HG02798 (cell line): ENCODE measurements around the gene DTNB.
"Not testable (repeated sequence)": the region's sequence is repeated elsewhere in the genome, so short reads cannot be mapped to it uniquely, and the experiment has no call there.

Experiments used
- ATAC-seq: cut with Tn5 transposase; IDR thresholded peaks from one replicate; pipeline ENCODE4 v1.9.1; 2021; ENCODE audit warnings: mild to moderate bottlenecking; ENCODE audit not compliant: unreplicated experiment, poor library complexity

Gene DTNB

DNA sequence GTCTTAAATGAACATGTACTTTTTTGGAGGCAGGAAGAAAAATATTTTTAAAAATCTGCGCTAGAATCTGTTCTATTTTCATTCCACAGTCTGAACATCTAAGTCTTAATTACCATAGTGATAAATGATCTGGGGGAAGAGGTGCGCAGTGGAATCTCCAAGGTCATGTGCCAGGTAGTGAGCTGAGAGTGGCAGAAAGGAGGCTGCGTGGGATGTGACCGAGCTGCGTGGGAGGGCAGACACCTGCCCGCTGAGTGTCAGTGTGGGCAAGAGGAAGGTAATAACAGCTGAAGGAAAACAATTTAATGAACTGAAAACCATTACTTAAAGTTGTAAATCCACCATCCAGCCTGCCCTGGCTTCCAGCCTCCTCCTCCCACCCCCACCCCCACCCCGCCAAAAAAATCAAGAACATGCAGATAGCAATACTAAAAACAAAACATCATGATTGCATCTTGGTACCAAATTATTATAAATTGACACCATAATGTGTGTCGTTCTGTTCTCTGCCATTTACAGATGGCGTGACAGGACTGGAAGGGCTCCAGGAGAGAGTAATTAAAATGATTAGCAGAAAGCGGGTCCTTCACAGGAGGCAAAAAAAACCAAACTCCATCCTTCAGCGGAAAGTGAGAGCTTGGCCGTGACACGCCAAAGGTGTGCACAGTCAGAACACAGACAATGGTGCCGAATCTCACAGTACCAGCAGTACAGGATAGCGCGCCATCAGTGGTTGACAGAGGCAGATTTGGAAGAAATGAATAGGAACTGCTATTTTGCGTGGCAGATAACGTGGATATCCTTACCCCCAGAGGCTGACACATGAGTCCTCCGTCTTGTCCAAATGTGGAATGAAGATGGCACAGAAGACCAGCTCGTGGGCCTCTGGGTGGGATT is 11.4 kb upstream of the DTNB start:
- no peak for ATAC-seq

DNA sequence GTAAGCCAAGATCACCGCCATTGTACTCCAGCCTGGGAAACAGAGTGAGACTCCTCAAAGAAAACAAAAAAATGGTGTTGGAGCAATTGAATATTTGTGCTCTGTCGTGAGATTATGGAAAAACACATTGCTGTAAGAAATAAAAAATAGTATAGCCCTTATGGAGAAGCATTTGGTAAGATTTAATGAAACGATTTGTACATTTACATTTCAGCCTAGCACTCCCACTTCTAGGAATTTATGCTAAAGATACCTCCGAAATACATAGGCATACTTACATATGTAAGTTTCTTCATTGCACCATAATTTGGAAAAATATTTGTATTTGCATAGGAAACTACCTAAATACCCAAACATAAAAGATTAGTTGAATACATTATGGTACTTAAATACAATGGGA is 8.7 kb upstream of the DTNB start:
- ATAC-seq = no peak

DNA sequence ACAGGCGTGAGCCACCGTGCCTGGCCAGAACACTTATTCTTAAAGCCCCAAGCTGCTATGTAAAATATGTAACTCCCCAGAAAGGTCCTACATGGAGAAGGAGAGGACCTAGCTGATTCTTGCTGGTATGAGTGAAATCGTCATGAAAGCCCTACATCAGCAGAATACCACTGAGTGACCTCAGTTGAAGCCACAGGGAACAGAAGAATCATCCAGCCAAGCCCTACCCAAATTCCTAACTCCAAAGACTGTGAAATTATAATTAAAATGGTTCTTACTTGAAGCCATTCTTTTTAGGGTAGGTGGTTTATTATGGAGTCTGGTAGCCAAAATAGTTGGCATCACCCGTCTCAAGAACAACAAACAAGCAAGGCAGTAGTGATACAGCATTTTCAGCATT is 4.5 kb upstream of the DTNB start:
- no peak for ATAC-seq

DNA sequence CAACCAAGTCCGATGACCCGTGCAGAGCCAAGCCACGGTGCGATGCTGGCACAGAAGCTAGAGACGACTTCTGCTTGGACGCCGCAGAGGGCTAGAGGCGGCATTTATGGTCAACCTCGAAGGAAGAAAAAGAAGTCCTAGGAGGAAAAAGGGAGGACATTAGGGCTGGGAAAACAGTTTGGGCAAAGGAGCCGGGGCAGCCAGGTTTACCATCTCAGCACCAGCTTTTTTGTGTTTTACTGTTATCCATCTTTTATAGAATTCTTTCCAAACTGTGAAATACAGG is 643 bp upstream of the DTNB start:
- ATAC-seq = no peak

DNA sequence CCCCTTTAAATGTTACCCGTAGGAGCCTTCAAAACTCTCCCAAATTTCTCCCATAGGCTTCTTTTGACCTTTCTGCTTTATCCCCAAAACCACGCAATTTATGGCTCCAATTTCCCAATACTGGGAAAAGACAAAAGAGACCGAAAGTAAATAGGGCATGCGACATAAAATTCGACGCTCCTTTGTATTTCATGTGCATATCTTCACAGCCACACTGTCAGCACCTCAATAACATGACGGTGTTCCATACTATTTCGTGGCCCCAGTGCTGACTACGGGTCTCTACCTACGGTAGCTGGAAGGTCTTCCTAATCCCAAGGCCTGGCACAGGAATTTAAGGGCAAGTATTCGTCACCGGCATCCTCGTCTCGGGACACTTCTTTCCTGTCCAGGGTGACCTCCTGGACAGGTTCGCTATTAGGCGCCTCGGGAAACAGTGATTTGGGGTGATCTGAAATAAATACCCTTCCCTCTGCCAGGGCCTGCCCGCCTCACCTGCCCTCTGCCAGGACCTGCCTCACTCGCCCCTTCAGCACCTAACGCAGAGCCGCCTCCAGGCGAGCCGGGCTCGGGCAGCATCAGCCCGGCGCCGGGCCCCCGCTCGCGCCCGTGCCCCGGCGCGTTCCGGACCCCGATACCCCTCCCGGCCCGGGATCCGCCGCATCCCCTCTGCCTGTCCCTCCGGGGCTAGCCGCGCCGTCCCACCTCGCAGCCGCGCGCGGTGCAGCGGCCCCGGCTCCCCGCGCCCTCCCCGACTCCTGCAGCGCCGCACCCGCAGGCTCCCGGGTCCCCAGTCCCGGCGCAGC is 680 bp downstream of the DTNB start:
- ATAC-seq = peak; percentile 59

DNA sequence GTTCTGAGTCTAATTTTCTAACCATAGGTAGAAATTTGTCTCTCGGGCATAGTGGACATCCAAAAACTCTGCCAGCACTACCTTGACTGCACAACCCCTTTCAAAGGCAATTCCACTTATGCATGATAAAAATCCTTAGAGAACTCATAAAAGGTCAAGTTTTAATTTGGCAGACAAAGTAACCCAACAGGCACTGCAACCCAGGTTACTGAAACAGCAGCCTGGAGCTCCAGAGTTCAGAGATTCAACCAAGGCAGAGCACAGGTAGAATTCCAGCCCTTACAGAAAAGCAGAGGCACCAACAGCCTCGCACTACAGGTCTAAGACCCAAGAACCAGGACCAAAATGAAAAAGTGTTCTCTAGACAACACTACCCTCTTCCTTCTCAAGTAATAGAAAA is 1.8 kb downstream of the DTNB start:
- no peak for ATAC-seq

DNA sequence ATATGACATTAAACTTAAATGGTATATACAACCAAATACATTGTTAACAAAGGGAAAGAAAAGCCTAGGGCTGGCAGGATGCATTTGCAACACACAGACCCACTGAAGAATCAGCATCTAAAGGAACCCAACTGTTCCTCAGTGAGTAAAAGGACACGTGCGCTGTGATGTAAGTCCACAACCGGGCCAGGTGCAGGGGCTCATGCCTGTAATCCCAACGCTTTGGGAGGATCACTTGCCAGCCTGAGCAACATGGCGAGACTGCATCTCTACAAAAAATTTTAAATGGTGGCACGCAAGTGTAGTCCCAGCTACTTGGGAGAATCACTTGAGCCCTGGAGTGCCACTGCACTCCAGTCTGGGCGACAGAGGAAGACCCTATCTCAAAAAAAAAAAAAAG is 3.9 kb downstream of the DTNB start:
- ATAC-seq = no peak

DNA sequence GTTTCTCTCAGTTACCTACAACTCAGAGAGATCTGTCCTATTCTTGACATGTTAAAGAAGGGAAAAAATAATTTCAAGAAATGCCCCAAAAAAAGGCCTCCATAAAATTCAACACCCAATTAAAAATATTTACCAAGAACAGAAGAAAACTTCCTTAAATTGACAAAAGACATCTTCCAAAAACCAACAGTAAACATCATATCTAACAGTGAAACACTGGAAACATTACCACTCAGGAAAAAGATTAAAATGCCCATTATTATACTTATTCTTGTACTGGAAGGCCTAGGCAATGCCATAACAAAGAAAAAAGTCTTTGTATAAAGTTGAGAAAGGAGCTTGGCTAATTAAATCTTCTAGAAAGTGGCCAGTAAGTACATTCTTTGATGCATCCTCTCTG is 7.2 kb downstream of the DTNB start:
- ATAC-seq = no peak

DNA sequence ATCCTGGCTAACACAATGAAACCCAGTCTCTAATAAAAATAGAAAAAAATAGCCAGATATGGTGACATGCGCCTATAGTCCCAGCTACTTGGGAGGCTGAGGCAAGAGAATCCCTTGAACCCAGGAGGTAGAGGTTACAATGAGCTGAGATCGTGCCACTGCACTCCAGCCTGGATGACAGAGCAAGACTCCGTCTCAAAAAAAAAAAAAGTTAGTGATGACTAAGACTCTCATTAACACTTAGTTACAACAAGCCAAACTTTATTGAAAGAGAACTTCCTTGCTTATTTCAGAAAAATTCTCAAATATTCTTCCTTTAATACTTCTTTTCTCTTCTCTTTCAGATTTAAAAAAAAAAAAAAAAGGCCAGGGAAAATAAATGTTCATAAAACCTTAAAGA is 7.9 kb downstream of the DTNB start:
- not testable (repeated sequence) for ATAC-seq

DNA sequence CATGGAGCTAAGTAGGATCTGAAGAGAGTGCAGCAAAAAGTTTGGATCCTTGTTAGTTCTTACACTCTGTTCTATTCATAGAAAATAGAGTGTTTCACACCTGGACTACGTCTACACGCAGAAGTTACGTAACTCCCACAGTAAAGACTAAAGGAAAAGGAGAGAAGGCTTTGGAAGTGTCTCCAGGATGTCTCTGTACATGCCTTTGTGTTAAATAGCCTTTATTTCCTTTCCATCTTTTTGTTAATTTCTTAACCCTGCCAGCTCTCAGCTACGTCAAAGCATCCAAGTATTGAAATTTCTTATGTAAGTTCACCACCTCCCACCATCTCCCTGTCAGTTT is 8.4 kb downstream of the DTNB start:
- ATAC-seq = no peak

DNA sequence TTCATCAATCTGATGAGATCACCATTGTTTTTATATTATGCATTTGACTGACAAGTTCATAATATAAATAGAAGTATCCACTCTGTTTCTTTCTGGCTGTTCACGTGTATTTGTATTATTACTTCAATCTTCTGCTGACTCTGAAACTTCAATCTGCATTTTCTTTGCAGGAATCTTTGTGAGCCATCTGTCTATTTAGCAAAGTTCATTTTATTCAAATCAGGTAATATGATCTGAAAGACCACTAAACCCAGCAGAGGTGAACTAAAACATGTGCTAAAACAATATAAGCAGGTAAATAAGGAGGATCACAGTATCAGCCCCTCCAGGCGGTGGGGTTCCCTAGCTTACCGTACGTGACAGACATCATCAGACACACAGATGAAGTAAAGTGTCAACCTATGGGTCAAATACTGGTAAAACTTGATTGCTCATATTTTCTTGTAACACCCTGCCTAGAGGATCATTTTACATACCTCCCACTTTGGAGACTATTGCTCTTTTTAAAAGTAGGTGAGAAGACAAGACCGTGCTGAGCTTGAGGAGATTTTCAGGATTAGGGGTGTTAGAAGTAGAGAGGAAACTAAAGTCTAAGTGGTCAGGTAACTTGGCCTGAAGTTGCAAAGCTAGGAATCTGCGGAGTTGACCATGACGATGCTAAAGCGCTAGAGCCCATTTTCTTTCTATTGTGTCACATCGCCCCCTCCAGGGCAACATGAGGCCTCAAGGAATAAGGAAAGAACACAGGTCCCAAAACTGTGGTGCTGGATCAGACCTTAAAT is 9.0 kb downstream of the DTNB start:
- ATAC-seq = no peak

DNA sequence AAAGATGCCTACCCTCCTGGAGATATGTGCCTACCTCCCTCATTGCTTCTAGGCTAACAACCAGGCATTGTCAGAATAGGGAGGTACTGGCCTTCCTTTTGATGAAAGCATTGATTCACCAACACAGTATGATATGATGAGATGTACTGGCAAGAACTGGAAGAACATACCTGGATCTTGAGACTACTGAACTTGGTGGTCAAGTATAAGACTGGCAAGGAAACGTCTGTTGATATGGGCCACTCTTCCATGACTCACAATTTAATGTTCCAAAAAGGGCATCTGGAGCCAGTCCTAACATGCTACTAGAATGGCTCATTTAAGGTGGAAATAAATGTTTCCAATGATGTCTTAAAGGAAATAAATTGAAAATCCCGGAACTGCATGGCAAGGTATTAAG is 18.1 kb downstream of the DTNB start:
- no peak for ATAC-seq

DNA sequence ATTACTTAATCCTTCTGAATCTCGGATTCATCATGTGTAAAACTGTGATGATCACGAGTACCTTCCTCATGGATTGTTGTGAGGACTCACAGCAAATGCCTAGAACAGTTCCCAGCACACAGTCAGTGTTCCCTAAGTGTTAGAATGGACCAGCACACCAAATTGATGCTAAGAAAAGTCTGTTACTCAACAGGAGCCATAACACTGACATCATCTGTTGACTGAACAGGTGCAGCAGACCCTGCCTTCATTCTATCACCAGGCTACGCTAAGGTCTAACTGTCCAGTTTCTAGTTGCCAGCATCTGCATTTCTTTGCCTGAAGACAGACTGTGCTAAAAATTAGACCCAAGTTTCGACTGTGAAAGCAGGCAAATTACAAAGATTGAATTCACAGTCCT is 18.6 kb downstream of the DTNB start:
- ATAC-seq = no peak

DNA sequence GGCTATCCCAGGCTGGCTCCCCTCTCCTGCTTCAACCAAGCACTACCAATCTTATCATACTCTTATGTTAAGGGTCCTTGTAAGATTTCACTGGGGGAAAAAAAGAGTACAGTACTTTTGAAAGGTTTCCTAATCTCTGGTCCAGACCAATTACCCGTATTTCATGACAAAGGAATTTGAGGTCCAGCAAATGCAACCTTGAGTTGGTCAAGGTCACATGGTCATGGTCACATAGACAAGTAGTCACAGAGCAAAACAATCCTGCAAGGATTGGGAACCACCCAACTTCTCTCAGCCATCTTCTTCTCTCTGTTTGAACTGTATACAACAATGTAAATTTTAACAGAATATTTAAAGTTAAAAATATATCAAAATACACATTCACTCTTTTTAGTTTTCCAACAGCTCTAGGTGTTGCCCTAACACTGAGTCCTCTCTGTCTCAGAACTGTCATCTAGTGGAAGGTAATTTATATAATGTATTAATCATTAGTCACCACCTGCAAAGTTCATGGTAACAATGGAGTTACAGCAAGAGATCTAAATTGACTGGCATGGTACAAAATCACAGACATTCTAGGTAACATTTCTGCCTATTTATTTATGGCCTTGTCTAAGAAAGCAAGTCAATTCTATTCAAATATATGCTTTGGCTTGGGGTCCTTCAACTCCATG is 21.5 kb downstream of the DTNB start:
- ATAC-seq = no peak

DNA sequence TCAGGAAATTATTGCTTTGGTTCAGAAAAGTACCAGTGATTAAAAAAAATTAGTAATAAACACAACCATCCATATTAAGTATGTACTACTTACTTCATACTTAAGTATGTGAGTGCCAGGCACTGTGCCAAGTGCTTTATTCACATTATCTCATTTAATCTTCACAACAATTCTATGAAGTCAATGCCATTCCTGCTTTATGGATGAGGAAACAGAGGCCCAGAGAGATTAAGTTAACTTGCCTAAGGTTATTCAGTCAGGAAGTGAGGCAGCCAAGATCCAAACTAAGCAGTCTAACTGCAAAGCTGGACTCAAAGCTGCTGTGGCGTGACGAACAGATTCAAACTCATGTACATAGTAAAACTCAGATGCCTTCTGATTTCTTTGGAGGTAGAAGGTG is 22.3 kb downstream of the DTNB start:
- ATAC-seq = no peak

DNA sequence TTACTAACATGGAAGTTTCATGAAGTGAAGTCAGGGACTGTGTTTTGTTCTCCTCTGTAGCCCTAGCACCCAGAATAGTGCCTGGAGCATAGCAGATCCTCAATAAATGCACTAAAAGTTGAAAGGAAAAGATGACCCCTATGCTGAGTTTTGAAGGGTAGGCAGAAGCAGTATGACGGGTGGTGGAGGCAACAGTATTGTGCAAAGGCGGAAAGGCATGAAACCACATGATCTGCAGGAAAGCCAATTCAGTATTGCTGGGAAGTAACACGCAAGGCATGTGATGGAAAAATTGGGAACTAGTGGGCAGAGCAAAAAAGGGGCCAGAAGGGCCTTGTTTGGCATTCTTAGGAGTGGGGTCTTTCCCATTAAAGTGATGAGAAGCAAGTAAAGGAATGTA is 23.1 kb downstream of the DTNB start:
- no peak for ATAC-seq

DNA sequence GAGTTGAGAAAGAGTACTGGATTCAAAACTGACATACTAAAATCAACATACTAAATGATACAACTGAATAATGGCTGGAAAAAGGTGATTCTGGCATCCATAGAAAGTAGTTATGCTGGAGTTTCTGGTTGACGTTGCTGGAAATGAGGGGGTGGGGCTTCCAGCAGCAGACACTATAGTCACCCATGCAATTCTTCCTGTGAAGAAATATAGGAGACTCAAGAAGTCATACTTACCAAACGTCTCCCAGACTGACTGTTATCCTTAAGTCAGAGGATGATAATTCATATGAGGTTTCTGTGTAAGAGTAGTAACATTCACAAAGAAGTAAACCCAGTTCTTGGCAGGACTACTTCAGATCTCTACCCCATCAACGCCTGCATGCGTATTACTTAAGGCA is 23.6 kb downstream of the DTNB start:
- ATAC-seq = no peak

DNA sequence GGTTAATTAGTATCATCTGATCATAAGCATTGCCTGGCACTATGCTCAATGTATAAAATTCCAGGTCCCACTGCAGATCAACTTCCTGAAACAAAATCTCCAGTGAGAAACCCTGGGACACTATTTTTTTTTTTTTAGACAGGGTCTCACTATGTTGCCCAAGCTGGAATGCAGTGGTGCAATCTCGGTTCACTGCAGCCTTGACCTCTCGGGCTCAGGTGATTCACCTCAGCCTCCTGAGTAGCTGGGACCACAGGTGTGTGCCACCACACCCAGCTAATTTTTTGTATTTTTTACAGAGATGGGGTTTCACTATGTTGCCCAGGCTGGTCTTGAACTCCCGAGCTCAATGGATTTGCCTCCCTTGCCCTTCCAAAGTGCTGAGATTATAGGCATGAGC is 31.1 kb downstream of the DTNB start:
- no peak for ATAC-seq

DNA sequence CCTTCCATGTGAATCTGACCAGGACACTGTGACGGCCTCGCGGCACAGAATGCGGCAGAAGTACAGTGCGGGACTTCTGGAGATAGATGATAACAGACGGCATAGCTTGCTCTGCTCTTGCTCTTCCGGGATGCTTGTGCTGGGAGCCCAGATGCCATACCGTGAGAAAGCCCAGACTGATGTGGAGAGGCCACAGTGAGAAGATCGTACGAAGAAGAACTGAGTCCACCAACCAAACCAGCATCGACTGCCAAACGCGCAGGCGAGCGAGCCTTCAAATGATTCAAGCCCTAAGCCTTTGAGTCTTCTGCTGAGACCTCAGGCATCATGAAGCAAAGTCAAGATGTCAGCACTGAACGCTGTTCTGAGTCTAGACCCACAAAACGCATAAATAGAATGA is 33.7 kb downstream of the DTNB start:
- ATAC-seq = no peak

DNA sequence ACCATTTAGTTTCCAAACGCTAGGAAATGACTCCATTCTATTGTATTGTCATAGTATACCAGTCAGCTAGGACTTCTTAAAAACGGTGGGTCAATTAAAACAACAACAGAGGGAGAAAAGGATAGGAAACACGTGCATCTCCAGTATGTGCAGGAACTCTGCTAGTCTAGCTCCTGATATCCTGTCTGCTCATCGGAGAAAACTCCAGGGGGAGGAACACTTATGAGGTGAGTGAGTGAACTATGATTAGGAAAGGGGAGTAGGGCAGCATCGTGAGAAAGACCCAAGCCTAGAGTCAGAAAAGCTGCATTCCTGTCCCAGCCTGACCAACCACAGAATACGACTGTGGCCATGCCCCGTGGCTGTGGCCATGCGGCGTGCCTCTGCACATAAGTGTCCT is 34.2 kb downstream of the DTNB start:
- ATAC-seq = no peak

DNA sequence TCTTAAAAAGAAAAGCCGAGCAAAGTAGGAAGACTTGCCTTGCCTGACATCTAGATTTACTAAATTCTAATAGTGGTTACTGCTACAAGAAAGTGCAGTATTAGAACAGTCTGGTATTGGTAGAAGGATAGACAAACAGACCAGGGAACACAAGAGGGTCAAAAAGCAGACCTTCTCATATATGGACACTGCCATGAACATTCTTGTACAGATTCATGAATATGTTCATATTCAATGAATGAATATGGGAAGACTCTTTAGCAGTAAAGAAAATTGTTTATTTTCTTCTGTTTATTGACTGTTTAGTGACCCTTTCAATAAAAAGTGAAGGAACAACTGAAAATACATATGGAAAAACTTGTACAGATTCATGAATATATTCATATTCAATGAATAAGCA is 37.6 kb downstream of the DTNB start:
- no peak for ATAC-seq
